Amniotic stem cell (primary cell): ENCODE data around the gene DDX54.

Experiments used
- DNase-seq: peaks from one replicate; lab custom pipeline; 2025; lab: John Stamatoyannopoulos, UW

DDX54 gene

DNA sequence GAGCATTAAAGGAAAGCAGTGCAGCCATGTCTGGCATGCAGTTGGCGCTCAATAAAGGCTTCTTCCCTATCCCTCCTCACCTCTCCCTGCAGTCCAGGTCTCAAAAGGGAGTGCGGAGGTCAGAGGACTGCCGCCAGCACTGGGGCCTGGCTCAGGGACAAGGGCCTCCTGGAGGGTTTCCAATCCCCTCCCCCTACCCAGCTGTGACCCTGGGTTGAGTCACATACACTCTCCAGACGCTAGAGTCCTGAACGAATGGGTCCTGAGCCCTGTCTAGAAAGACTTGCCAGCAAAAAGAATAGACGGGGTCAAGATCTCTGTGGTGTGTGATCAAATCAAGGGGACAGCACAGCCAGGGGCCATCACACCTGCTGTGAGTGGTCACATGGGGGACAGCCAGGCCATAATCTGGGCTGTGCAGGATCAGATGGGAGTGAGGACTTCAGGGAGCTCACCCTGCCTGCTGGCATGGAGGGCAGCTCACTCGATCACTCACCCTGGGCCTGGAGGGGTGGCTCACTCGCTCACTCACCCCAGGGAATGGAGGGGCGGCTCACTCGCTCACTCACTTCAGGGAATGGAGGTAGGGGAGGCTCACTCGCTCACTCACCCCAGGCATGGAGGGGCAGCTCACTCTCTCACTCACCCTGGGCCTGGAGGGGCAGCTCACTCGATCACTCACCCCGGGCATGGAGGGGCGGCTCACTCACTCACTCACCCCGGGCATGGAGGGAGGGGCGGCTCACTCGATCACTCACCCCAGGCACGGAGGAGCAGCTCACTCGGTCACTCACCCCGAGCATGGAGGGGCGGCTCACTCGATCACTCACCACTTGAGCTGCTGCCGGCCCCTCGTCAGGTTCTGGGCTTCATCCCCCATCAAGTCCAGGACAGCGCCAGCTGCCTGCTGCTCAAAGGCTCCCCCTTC lies 22.9 kb downstream of the DDX54 start:
- no peak for DNase-seq

- no peak for DNase-seq
Measured at GRCh38 chr12:113161415-113162016, 23.8 kb downstream of the DDX54 start.

- DNase-seq, result no peak
Measured at GRCh38 chr12:113159937-113160336, 25.3 kb downstream of the DDX54 start.

DNA sequence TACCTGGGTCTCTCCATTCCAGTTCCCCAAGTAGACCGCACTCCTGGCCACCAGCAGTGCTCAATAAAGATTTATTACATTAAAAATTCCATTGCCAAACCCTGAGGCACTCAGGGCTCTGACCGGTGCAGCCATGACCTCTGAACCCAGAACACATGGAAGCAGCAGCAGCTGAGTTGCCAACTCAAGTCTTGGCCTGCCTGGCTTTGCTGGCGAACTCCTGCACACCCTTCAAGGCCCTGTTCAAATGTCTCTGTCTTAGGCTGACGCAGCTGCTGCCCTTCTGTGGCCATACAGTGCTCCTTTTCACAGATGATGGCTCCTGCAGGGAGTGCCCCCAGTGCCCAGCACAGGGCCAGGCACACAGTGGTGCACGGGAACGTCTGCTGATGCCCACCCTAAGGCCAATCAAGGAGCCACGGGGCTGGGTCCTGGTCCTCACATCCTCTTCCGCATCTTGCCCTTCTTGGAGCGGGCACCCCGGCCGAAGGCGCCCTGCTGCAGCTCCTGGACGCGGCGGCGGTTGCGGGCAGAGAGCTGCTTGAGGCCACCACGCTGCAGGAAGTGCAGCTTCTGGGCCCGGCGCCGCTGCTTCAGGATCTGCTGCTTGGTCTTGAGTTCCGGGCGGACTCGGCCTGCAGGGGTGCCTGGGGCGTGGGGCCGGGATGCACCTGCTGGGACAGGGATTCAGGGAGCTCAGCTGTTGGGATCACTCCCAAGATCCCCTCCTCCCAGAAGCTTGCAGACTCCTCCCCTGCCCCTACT lies 26.7 kb downstream of the DDX54 start:
- DNase-seq, result no peak

- DNase-seq, result no peak
Measured at GRCh38 chr12:113157218-113157859, 27.9 kb downstream of the DDX54 start.

GRCh38 chr12:113155646-113156045 lies 29.6 kb downstream of the DDX54 start:
- no peak for DNase-seq

DNA sequence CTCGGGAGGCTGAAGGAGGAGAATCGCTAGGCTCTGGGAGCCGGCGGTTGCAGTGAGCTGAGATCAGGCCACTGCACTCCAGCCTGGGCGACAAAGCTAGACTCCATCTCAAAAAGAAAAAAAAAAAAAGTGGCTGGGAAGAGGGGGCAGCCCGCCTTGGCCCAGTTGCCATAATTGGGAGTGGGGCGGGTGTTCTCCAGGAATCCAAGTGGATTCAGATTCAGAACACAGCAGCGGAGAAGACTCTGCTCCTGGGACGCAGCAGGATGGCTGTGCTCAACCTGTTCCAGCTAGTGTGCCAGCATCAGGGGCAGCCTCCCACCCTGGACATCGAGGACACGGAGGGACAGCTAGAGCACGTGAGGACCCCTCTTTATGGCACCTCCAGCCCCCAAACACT lies 30.2 kb downstream of the DDX54 start:
- no peak for DNase-seq

DNA sequence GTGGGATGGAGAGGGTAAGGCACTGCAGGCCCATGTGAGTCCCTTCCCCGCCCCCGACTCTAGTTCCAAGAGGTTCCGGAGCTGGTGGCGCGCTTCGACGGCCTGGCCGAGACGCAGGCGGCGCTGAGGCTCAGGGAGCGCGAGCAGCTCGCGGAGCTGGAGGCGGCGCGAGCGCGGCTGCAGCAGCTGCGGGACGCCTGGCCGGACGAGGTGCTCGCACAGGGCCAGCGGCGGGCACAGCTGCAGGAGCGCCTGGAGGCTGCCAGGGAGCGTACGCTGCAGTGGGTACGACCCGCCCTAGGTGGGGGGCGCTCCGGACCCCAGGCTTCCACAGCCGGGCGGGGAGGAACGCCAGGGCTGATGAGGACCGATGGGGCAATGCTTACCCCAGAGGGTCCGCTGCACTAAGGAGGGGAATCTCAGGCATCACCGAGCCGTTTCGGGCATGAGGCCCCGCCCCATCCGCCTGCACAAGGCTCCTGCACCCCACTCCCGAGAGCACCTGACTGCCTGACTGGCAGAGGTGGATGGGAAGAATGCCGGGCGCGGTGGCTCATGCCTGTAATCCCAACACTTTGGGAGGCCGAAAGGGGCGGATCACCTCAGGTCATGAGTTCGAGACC lies 30.8 kb downstream of the DDX54 start:
- DNase-seq, result no peak

GRCh38 chr12:113152835-113153814 lies 32.2 kb downstream of the DDX54 start:
- peak; percentile 38 for DNase-seq

GRCh38 chr12:113152196-113152834 lies 33.0 kb downstream of the DDX54 start:
- no peak for DNase-seq

DNA sequence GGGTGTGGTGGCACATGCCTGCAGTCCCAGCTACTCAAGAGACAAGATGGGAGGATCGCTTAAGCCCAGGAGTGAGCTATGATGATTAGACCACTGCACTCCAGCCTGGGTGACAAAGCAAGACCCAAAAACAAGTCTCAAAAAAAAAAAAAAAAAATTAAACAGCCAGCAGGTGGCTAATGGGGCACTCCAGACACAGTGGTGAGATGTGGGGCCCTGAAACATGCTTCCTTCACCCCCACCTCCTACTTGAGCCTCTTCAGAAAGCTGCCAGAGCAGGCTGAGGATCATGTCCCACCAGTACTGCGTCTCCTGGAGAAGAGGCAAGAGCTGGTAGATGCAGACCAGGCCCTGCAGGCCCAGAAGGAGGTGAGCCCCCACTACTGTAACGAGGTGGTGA lies 33.6 kb downstream of the DDX54 start:
- no peak for DNase-seq

DNA sequence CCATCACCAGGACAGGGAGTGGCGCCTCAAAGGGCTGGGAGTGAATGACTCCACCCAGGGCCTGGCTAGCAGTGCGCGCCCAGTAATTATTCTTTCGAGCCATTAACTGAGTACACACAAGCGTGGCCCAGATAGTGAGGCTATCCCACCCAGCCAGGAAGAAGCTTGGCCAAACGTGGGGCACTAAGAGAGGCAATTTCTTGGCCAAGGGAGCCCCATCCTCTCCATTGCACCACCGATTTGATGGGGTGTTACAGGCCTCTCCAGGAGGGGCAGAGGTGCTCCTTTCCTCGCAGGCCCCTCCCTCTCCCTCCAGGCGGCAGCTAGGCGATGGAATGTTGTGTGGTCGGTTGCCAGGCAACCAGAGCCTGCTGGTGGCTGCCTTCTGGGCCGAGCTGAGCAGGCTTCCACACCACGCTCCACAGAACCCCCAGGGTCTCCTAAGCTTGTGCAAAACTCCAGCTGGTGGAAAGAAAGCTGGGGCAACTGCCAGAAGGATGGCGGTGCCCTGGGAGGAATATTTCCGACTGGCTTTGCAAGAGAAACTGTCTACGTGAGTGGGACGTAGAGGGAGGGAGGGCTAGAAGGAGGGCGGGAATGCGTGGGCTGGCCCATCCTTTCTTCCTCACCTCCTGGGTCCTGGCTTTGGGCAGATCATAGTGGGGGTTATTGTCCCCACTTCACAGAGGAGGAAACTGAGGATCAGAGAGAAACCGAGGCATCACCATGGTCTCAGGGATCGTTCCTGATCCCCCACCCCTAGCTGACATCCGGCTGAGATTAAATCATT lies 35.7 kb downstream of the DDX54 start, which contains the start of gene CFAP73:
CFAP73 (plus strand) TSS at position 364 of the 790 bp plus-strand sequence; CDS start at position 498, 134 bp downstream.
- DNase-seq, result peak; percentile 53

- no peak for DNase-seq
Measured at GRCh38 chr12:113146999-113147398, 38.3 kb downstream of the DDX54 start.

DNA sequence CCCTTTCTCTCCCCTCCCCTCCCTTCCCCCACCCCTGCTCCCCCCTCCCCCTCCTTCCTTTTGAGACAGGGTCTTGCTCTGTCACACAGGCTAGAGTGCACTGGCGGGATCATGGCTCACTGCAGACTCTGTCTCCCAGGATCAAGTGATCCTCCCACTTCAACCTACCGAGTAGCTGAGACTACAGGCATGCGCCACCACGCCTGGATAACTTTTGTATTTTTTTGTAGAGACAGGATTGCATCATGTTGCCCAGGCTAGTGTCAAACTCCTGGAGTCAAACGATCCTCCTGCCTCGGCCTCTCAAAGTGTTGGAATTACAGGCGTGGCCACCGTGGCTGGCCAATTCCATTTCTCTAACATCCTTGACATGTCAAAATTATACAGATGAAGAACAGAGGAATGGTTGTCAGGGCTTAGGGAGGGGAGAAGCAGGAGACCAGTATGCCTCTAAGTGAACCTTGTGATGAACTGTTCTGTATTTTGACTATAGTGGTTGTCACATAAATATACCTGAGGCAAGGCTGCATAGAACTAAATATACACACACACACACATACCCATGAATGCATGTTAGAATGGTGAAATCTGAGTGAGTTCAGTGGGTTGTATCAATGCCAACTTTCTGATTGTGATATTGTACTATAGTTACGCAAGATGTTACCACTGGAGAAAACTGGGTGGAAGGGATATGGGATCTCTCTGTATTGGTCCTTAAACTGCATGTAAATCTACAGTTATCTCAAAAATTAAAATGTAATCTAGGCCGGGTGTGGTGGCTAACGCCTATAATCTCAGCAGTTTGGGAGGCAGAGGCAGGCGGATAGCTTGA lies 39.3 kb downstream of the DDX54 start:
- no peak for DNase-seq

GRCh38 chr12:113144806-113145205 lies 40.5 kb downstream of the DDX54 start:
- no peak for DNase-seq

DNA sequence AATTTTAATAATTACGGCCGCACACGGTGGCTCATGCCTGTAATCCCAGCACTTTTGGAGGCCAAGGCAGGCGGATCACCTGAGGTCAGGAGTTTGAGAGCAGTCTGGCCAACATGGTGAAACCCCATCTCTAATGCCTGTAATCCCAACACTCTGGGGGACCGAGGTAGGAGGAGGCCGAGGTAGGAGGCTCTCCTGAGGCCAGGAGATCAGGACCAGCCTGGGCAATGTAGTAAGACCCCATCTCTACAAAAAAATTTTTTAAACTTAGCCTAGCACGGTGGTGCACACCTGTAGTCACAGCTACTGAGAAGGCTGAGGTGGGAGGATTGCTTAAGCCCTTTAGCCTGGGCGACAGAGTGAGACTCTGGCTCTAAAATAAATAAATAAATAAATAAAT lies 41.3 kb downstream of the DDX54 start:
- no peak for DNase-seq

DNA sequence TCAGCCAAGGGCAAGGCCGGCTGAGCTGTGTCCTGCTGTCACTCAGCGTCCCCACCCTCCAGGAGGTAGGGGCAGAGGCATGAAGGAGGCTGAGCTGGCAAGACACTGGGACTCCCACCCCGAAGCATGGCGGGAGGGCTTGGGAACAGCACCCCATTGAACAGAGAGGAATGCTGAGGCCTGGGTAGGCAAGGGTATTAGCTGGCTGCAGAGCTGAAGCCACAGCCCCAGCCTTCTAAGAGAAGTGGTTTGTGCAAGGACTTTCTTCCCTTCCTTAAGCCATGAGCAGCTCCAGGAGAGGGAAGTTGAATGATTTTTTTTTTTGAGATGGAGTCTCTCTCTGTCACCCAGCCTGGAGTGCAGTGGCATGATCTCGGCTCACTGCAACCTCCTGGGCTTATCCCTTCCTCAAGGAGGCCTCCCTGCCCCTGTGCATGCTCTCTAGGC lies 42.4 kb downstream of the DDX54 start:
- DNase-seq, result no peak
